HG03558 (cell line): ENCODE data around the gene WASL.

ENCODE experiments used
- ATAC-seq: cut with Tn5 transposase; IDR thresholded peaks from one replicate; pipeline ENCODE4 v1.9.1; 2021; ENCODE audit warnings: moderate number of reproducible peaks; ENCODE audit not compliant: unreplicated experiment; ENCODE audit errors: extremely low read depth

WASL gene

GRCh38 chr7:123665157-123665556 lies 83.6 kb downstream of the WASL start:
- no peak for ATAC-seq

GRCh38 chr7:123663200-123663599 lies 85.6 kb downstream of the WASL start:
- no peak for ATAC-seq

- ATAC-seq: no peak
Measured at GRCh38 chr7:123662755-123663154, 86.0 kb downstream of the WASL start.

- ATAC-seq: no peak
Measured at GRCh38 chr7:123662293-123662692, 86.5 kb downstream of the WASL start.

- ATAC-seq: no peak
Measured at GRCh38 chr7:123661765-123662164, 87.0 kb downstream of the WASL start.

- no peak for ATAC-seq
Measured at GRCh38 chr7:123660514-123661354, 88.1 kb downstream of the WASL start.

GRCh38 chr7:123658023-123658422 lies 90.8 kb downstream of the WASL start:
- ATAC-seq: no peak

GRCh38 chr7:123657304-123657685 lies 91.5 kb downstream of the WASL start:
- ATAC-seq: no peak

GRCh38 chr7:123656544-123657303 lies 92.1 kb downstream of the WASL start:
- ATAC-seq: no peak

- ATAC-seq: no peak
Measured at GRCh38 chr7:123655614-123656013, 93.2 kb downstream of the WASL start, which contains the start of gene LMOD2. Gene LMOD2 (plus strand): TSS chr7:123655866. CDS start chr7:123655964, 98 bp downstream.

- no peak for ATAC-seq
Measured at GRCh38 chr7:123653162-123653561, 95.6 kb downstream of the WASL start.

GRCh38 chr7:123652406-123652805 lies 96.4 kb downstream of the WASL start:
- ATAC-seq: no peak

GRCh38 chr7:123650595-123650994 lies 98.2 kb downstream of the WASL start:
- ATAC-seq: no peak

GRCh38 chr7:123649964-123650363 lies 98.8 kb downstream of the WASL start:
- no peak for ATAC-seq

- no peak for ATAC-seq
Measured at GRCh38 chr7:123647106-123647730, 101.6 kb downstream of the WASL start.

- ATAC-seq: no peak
Measured at GRCh38 chr7:123645516-123645915, 103.3 kb downstream of the WASL start.

GRCh38 chr7:123643495-123644441 lies 105.0 kb downstream of the WASL start:
- ATAC-seq: no peak

GRCh38 chr7:123641901-123642300 lies 106.9 kb downstream of the WASL start:
- no peak for ATAC-seq

- ATAC-seq: no peak
Measured at GRCh38 chr7:123640583-123640982, 108.2 kb downstream of the WASL start.

- ATAC-seq: no peak
Measured at GRCh38 chr7:123639631-123640030, 109.2 kb downstream of the WASL start.
